ENCODE results near the gene MAGOH. TPM values are rescaled to one million over a fixed set of nuclear protein-coding genes. Genes with fewer than 3 reads are reported as not detected.

The MAGOH gene
- total and polyA plus RNA-seq, 10 of the 15 experiments (the other 5 are each of a cell fraction or from before 2014, with no cell fraction given) = 62.6 to 261 (median 89.8) TPM

- no peak overlapping the region for H3K4me2 ChIP-seq (ENCODE audit: control insufficient read depth, insufficient read depth)
- WGBS (ENCODE audit: insufficient coverage, insufficient replicate concordance, low lambda C conversion rate, missing lambda C conversion rate) = 94% methylated on average over 1 of the region's 1 CpG
These were observed 19.9 kb upstream of the MAGOH start for GRCh38 chr1:53258216-53258615.

GRCh38 chr1:53257454-53258081 lies 19.2 kb upstream of the MAGOH start:
- ChIA-PET POLR2A (no interaction called here), CTCF (interaction anchor here (1.1 to 2.3 kb wide), 2 partner anchors 11 to 136 kb away, joined by 5 to 8 read pairs; no protein-coding TSS in a partner anchor), SMC1A (ENCODE audit: uncharacterized antibody, unreplicated experiment) (no interaction called here), RAD21 (ENCODE audit: unreplicated experiment) (no interaction called here)
- DNase-seq (ENCODE audit: low read depth, low spot score) (no peak), ATAC-seq (no peak), FAIRE-seq (no peak)
- H3K4me3 ChIP-seq = no peak overlapping the region
- H3K9ac ChIP-seq (ENCODE audit: control insufficient read depth, insufficient read depth, low read length) = no peak overlapping the region
- intact Hi-C loops (cut with micrococcal nuclease; ENCODE audit: unreplicated experiment) (no loop called here), in situ Hi-C loops (cut with MboI) (no loop called here)
- 100% methylated on average over 5 of the region's 5 CpGs for WGBS (ENCODE audit: insufficient coverage, insufficient replicate concordance, low lambda C conversion rate, missing lambda C conversion rate)
- H3K4me2 ChIP-seq (ENCODE audit: control insufficient read depth, insufficient read depth) = no peak overlapping the region
- H2AFZ ChIP-seq (ENCODE audit: control insufficient read depth, low read depth, low read length) = no peak overlapping the region
- BruUV-seq (replicated peaks) = no TSS peak
- no peak overlapping the region for H3K27ac ChIP-seq (ENCODE audit: control insufficient read depth, insufficient read depth)
- no peaks in the 10 kb centered on the region for H3K27me3 ChIP-seq (replicated peaks in 1 of 2; ENCODE audit: control insufficient read depth in 2 of 2, insufficient read depth in 2 of 2, low read length in 1 of 2)
- no peaks in the 10 kb centered on the region for H4K20me1 ChIP-seq (ENCODE audit: control insufficient read depth, insufficient read depth)
- peaks cover 23 to 36% of the 10 kb centered on the region in 2 experiments for H3K36me3 ChIP-seq (ENCODE audit: control insufficient read depth in 2 of 2, insufficient read depth in 2 of 2, low read length in 1 of 2)
- no peaks in the 10 kb centered on the region for H3K9me3 ChIP-seq (replicated peaks; ENCODE audit: control insufficient read depth, insufficient read depth, low read length)
- no peaks in the 10 kb centered on the region for H3K79me2 ChIP-seq (ENCODE audit: control insufficient read depth, insufficient read depth, low read length)
- peaks cover 10% of the 10 kb centered on the region for H3K4me1 ChIP-seq (ENCODE audit: control insufficient read depth, insufficient read depth, low read length)
- TF ChIP-seq ZNF384 (IDR thresholded peaks at IDR 0.05; ENCODE audit: borderline replicate concordance, low read depth, low read length) (no peak), RELB (IDR thresholded peaks at IDR 0.05; ENCODE audit: low read depth) (no peak), MYC (IDR thresholded peaks at IDR 0.05; ENCODE audit: insufficient read depth, insufficient read length, insufficient replicate concordance, low read length, severe bottlenecking) (no peak), PML (IDR thresholded peaks at IDR 0.05; ENCODE audit: low read length) (no peak), MEF2B (IDR thresholded peaks at IDR 0.05; ENCODE audit: partially characterized antibody, poor library complexity, severe bottlenecking) (no peak)

More at GRCh38 chr1:53258216-53258615, 19.9 kb upstream of the MAGOH start:
- Histone ChIP-seq H3K4me1 (ENCODE audit: control insufficient read depth, insufficient read depth, low read length) (peaks cover 10% of the 10 kb centered on the region), H3K27ac (ENCODE audit: control insufficient read depth, insufficient read depth) (no peak overlapping the region), H3K4me3 (no peak overlapping the region), H3K36me3 (ENCODE audit: control insufficient read depth in 2 of 2, insufficient read depth in 2 of 2, low read length in 1 of 2) (peaks cover 23 to 40% of the 10 kb centered on the region in 2 experiments), H3K79me2 (ENCODE audit: control insufficient read depth, insufficient read depth, low read length) (no peaks in the 10 kb centered on the region), H3K27me3 (replicated peaks in 1 of 2; ENCODE audit: control insufficient read depth in 2 of 2, insufficient read depth in 2 of 2, low read length in 1 of 2) (no peaks in the 10 kb centered on the region), H4K20me1 (ENCODE audit: control insufficient read depth, insufficient read depth) (no peaks in the 10 kb centered on the region), H3K9ac (ENCODE audit: control insufficient read depth, insufficient read depth, low read length) (no peak overlapping the region), H2AFZ (ENCODE audit: control insufficient read depth, low read depth, low read length) (no peak overlapping the region), H3K9me3 (replicated peaks; ENCODE audit: control insufficient read depth, insufficient read depth, low read length) (no peaks in the 10 kb centered on the region)
- intact Hi-C loops (cut with micrococcal nuclease; ENCODE audit: unreplicated experiment) (no loop called here), in situ Hi-C loops (cut with MboI) (no loop called here)
- BruUV-seq (replicated peaks) = no TSS peak
- FAIRE-seq = no peak
- RAD21 ChIA-PET (ENCODE audit: unreplicated experiment) = no interaction called here
- SMC1A ChIA-PET (ENCODE audit: uncharacterized antibody, unreplicated experiment) = no interaction called here
- POLR2A ChIA-PET = no interaction called here
- no peak for DNase-seq (ENCODE audit: low read depth, low spot score)
- CTCF ChIA-PET = interaction anchor here (0.6 to 2.3 kb wide), 2 partner anchors 10 to 620 kb away, joined by 4 to 5 read pairs; no protein-coding TSS in a partner anchor
- TF ChIP-seq RELA (IDR thresholded peaks at IDR 0.05; ENCODE audit: borderline replicate concordance, partially characterized antibody) (no peak), MYC (IDR thresholded peaks at IDR 0.05; ENCODE audit: insufficient read depth, insufficient read length, insufficient replicate concordance, low read length, severe bottlenecking) (no peak), SIX5 (IDR thresholded peaks at IDR 0.05; ENCODE audit: low read depth, low read length, severe bottlenecking) (no peak)
- ATAC-seq = no peak

All from GM12878 (cell line).